IMR-90 (cell line): ENCODE measurements around the gene DNAAF2. TPM values are rescaled to one million over a fixed set of nuclear protein-coding genes. Genes with fewer than 3 reads are reported as not detected.

Experiments used
- ATAC-seq: fragments of 200-7000 bp; cut with Tn5 transposase; 2 replicates; pipeline ENCODE4 v1.9.1; 2020; ENCODE audit warnings: low read depth, mild to moderate bottlenecking, moderate library complexity
- BruUV-seq: library from RNA; stranded (reverse); fragments of 400-500 nt; replicated peaks from 2 replicates; lab custom pipeline; 2021; lab: Mats Ljungman, UMichigan
- CTCF ChIA-PET: fragments of 300-600 bp; formaldehyde crosslinking; extraction: SDS; loops from one replicate; lab custom pipeline; 2021; ENCODE audit warnings: antibody characterized with exemption; lab: Yijun Ruan, JAX
- POLR2A ChIA-PET: fragments of 300-600 bp; sonication (Branson Sonifier 250); formaldehyde crosslinking; loops from one replicate; lab custom pipeline; 2022; ENCODE audit warnings: antibody characterized with exemption; ENCODE audit not compliant: unreplicated experiment; lab: Charles Lee
- DNase-seq: peaks from one replicate; pipeline ENCODE4 v3.0.0; 2013
- H2AFZ ChIP-seq: replicated peaks from 2 replicates; pipeline ENCODE3; 2013; ENCODE audit warnings: low read length, mild to moderate bottlenecking; ENCODE audit not compliant: poor library complexity
- H2AK5ac ChIP-seq: 2 replicates; pipeline ENCODE4 v1.6.1; 2013; ENCODE audit warnings: low read depth, low read length, inconsistent platforms
- H2AK9ac ChIP-seq: replicated peaks from 2 replicates; pipeline ENCODE3; 2013; ENCODE audit warnings: mild to moderate bottlenecking, low read depth, low read length, moderate library complexity; ENCODE audit not compliant: poor library complexity
- H2BK120ac ChIP-seq: 2 replicates; pipeline ENCODE4 v1.6.1; 2013; ENCODE audit warnings: low read depth, low read length, inconsistent platforms
- H2BK15ac ChIP-seq: 3 replicates; pipeline ENCODE4 v1.6.1; 2013; ENCODE audit warnings: low read depth, low read length, inconsistent platforms
- H2BK20ac ChIP-seq: 2 replicates; pipeline ENCODE4 v1.6.1; 2013; ENCODE audit warnings: low read depth, mild to moderate bottlenecking, inconsistent platforms, low read length, moderate library complexity
- H2BK5ac ChIP-seq: 2 replicates; pipeline ENCODE4 v1.6.1; 2013; ENCODE audit warnings: mild to moderate bottlenecking, low read depth, low read length, inconsistent platforms; ENCODE audit not compliant: poor library complexity, severe bottlenecking
- H3K14ac ChIP-seq: replicated peaks from 2 replicates; pipeline ENCODE4 v1.6.1; 2013; ENCODE audit warnings: low read depth, low read length, inconsistent platforms
- H3K18ac ChIP-seq: 2 replicates; pipeline ENCODE4 v1.6.1; 2013; ENCODE audit warnings: low read depth, low read length, control low read depth
- H3K23ac ChIP-seq: 2 replicates; pipeline ENCODE4 v1.6.1; 2013; ENCODE audit warnings: low read depth, low read length, inconsistent platforms
- H3K27ac ChIP-seq: 2 replicates; pipeline ENCODE4 v1.5.1; 2013; ENCODE audit warnings: mild to moderate bottlenecking, control low read depth, low read length; ENCODE audit not compliant: insufficient read depth
- H3K27me3 ChIP-seq: 2 replicates; pipeline ENCODE4 v1.6.1; 2013; ENCODE audit warnings: low read length; ENCODE audit not compliant: control insufficient read depth, insufficient read depth
- H3K36me3 ChIP-seq: 2 replicates; pipeline ENCODE4 v1.6.1; 2013; ENCODE audit warnings: low read length, mixed read lengths; ENCODE audit not compliant: control insufficient read depth, insufficient read depth
- H3K4ac ChIP-seq: 2 replicates; pipeline ENCODE4 v1.6.1; 2013; ENCODE audit warnings: low read depth, low read length, inconsistent platforms
- H3K4me1 ChIP-seq: 2 replicates; pipeline ENCODE4 v1.6.1; 2013; ENCODE audit warnings: low read length, mixed read lengths; ENCODE audit not compliant: control insufficient read depth, insufficient read depth
- H3K4me2 ChIP-seq: 2 replicates; pipeline ENCODE4 v1.6.1; 2013; ENCODE audit warnings: low read depth, mild to moderate bottlenecking, control low read depth, low read length, moderate library complexity
- H3K4me3 ChIP-seq: 2 replicates; pipeline ENCODE4 v1.5.1; 2013; ENCODE audit warnings: low read depth, mild to moderate bottlenecking, control low read depth, low read length, moderate library complexity; ENCODE audit not compliant: insufficient read depth
- H3K56ac ChIP-seq: 2 replicates; pipeline ENCODE4 v1.6.1; 2013; ENCODE audit warnings: low read length, inconsistent platforms; ENCODE audit not compliant: insufficient read depth; ENCODE audit errors: extremely low read depth
- H3K79me1 ChIP-seq, 2 experiments: 2 replicates each; pipeline ENCODE4 v1.6.1; 2013; ENCODE audit warnings: low read length in 2 of 2, inconsistent platforms in 1 of 2, low read depth in 1 of 2
- H3K9ac ChIP-seq: 2 replicates; pipeline ENCODE4 v1.6.1; 2013; ENCODE audit warnings: low read depth, low read length, control low read depth
- H3K9me1 ChIP-seq: 2 replicates; pipeline ENCODE4 v1.6.1; 2013; ENCODE audit warnings: low read length, inconsistent platforms; ENCODE audit not compliant: insufficient read depth
- H3K9me3 ChIP-seq: 2 replicates; pipeline ENCODE4 v1.6.1; 2013; ENCODE audit warnings: low read length; ENCODE audit not compliant: control insufficient read depth, insufficient read depth
- H4K20me1 ChIP-seq: 2 replicates; pipeline ENCODE4 v1.6.1; 2013; ENCODE audit warnings: low read length, inconsistent platforms; ENCODE audit not compliant: insufficient read depth
- H4K5ac ChIP-seq: 2 replicates; pipeline ENCODE4 v1.6.1; 2013; ENCODE audit warnings: mild to moderate bottlenecking, low read depth, low read length, control low read depth
- H4K8ac ChIP-seq, 2 experiments: 2 replicates each; pipeline ENCODE4 v1.6.1; 2013; ENCODE audit warnings: low read depth in 2 of 2, low read length in 2 of 2, control low read depth in 1 of 2, inconsistent platforms in 1 of 2
- H4K91ac ChIP-seq: 2 replicates; pipeline ENCODE4 v1.6.1; 2013; ENCODE audit warnings: low read depth, low read length, inconsistent platforms; ENCODE audit not compliant: insufficient read depth
- CEBPB ChIP-seq: IDR thresholded peaks from 2 replicates; pipeline ENCODE4 v1.6.1; 2012; ENCODE audit warnings: low read depth, low read length, improper control_type of control experiment
- MAFK ChIP-seq: IDR thresholded peaks from 2 replicates; pipeline ENCODE4 v1.6.1; 2012; ENCODE audit warnings: low read depth, low read length, improper control_type of control experiment
- WGBS, 2 experiments: methylation state at CpG; one replicate each; pipeline versions ENCODE4 v1.1.5 to v1.1.7; 2013; ENCODE audit warnings: missing lambda C conversion rate in 2 of 2; ENCODE audit not compliant: insufficient read length in 1 of 2; ENCODE audit errors: extremely low coverage in 2 of 2; 5-methylcytosine and 5-hydroxymethylcytosine counted together
- dilution Hi-C: fragments of 300-500 bp; cut with HindIII; formaldehyde crosslinking; loops from one replicate; pipeline ENCODE4 v1.14.3; 2018; ENCODE audit warnings: low sequenced_read_pairs; ENCODE audit not compliant: unreplicated experiment
- in situ Hi-C: fragments of 300-500 bp; cut with MboI; formaldehyde crosslinking; loops from 3 replicates; pipeline ENCODE4 v1.14.3; 2019; ENCODE audit warnings: low sequenced_read_pairs, inconsistent platforms, mixed read lengths
- intact Hi-C: fragments of 100-400 bp; cut with micrococcal nuclease; formaldehyde crosslinking; loops from 2 replicates; pipeline ENCODE4 v1.10.0; 2022
- polyA plus RNA-seq, 3 experiments: library from polyadenylated mRNA; depleted of rRNA; stranded (reverse); fragments of >200 nt; gene quantifications; 2 replicates each; pipeline ENCODE4 v1.2.3, GENCODE V29; 2012; ENCODE audit warnings: low replicate concordance in 1 of 3
- total RNA-seq: library from RNA; depleted of rRNA; stranded (reverse); fragments of >200 nt; gene quantifications from 2 replicates; pipeline ENCODE4 v1.2.3, GENCODE V29; 2012

DNAAF2 gene
- total and polyA plus RNA-seq, 2 of the 4 experiments (the other 2 are of a cell fraction): 4.1 to 4.7 TPM

DNA sequence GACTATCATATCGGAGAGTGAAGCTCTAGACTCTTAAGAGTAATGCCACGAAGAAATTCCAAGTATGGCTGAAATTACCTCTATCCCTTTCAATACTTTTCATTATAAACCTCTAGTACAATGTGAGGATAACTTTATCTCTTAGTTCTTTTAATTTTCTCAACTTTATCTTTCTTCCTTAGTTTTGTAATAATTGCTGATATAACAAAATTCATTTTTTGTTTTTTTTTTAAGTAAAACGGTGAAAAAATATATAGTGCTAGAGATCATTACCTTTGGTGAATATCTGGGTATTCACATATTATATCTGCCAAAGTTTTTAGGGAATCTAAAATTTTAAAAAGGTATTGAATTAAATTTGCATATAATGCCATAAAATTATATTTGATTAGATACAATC lies 19.5 kb upstream of the DNAAF2 start:
- POLR2A ChIA-PET: no interaction called here
- Histone ChIP-seq H4K20me1 (no peaks in the 10 kb centered on the region), H2BK15ac (no peak overlapping the region), H2BK120ac (no peak overlapping the region), H3K4me2 (no peak overlapping the region), H3K18ac (no peak overlapping the region), H2BK5ac (no peak overlapping the region), H3K23ac (no peak overlapping the region), H3K27ac (no peak overlapping the region), H2AFZ (no peak overlapping the region), H4K8ac (no peak overlapping the region), H2AK9ac (no peak overlapping the region), H3K9me3 (no peaks in the 10 kb centered on the region), H3K36me3 (peaks cover 1% of the 10 kb centered on the region; the same call in 1 of the 2 replicates), H4K5ac (no peak overlapping the region), H3K9ac (no peak overlapping the region), H3K27me3 (no peaks in the 10 kb centered on the region), H3K4me1 (no peaks in the 10 kb centered on the region; the same call in 1 of the 2 replicates), H3K14ac (no peak overlapping the region), H3K56ac (no peak overlapping the region), H3K4me3 (no peak overlapping the region), H4K91ac (no peak overlapping the region), H2AK5ac (no peak overlapping the region), H3K79me1 (peaks cover 12 to 20% of the 10 kb centered on the region in 2 experiments), H3K4ac (no peak overlapping the region), H3K9me1 (peaks cover 4% of the 10 kb centered on the region; the same call in 1 of the 2 replicates), H2BK20ac (no peak overlapping the region)
- intact Hi-C loops: no loop called here
- BruUV-seq: no TSS peak
- WGBS, 2 experiments: no CpG with 5 or more reads among the region's 3 CpGs
- no peak for ATAC-seq
- TF ChIP-seq MAFK (peak; percentile 87), CEBPB (no peak)
- no peak for DNase-seq
- CTCF ChIA-PET: interaction anchor here (0.7 kb wide), 1 partner anchor 12 kb away, joined by 5 read pairs; no protein-coding TSS in a partner anchor
- in situ Hi-C loops: no loop called here
- dilution Hi-C loops: no loop called here
